ENCODE results near the gene ZNF584.

Gene ZNF584

GRCh38 chr19:58364146-58364545 lies 44.3 kb upstream of the ZNF584 start:
- no peaks in the 10 kb centered on the region for H3K4me1 ChIP-seq (ENCODE audit: control insufficient read depth, insufficient read depth, low read length)
- H3K9me3 ChIP-seq (ENCODE audit: control insufficient read depth, insufficient read depth, low read depth, low read length) = no peaks in the 10 kb centered on the region
- H3K36me3 ChIP-seq (ENCODE audit: control insufficient read depth in 2 of 2, insufficient read depth in 1 of 2, low read length in 2 of 2) = no peaks in the 10 kb centered on the region; a peak in 1 of 3 replicates
- ChIA-PET POLR2A (interaction anchor here (0.5 to 3.2 kb wide), 10 partner anchors 8 to 202 kb away, joined by 3 to 35 read pairs (median 8); partner anchors contain the start of genes CHMP2A, ZBTB45, ZNF584 and ZNF8), CTCF (interaction anchor here (0.6 kb wide), 2 partner anchors 37 to 45 kb away, joined by 4 to 5 read pairs; partner anchors contain the start of genes ZNF584 and ZSCAN22)
- no peak overlapping the region for H3K27ac ChIP-seq (ENCODE audit: extremely low read depth, low read depth, low read length)
- H3K4me3 ChIP-seq (ENCODE audit: low read depth, low read length) = no peak overlapping the region
- TF ChIP-seq ZBTB44 (tag by site-specific recombination; IDR thresholded peaks at IDR 0.05) = no peak
- TF ChIP-seq ZNF514 (tag by site-specific recombination; IDR thresholded peaks at IDR 0.05) = no peak
- no peak for TF ChIP-seq PRDM4 (tag by site-specific recombination; IDR thresholded peaks at IDR 0.05)

GRCh38 chr19:58366585-58367430 lies 41.6 kb upstream of the ZNF584 start:
- Histone ChIP-seq H3K36me3 (ENCODE audit: control insufficient read depth in 2 of 2, insufficient read depth in 1 of 2, low read length in 2 of 2) (no peaks in the 10 kb centered on the region), H3K4me3 (ENCODE audit: low read depth, low read length) (no peak overlapping the region), H3K4me1 (ENCODE audit: control insufficient read depth, insufficient read depth, low read length) (no peaks in the 10 kb centered on the region), H3K27ac (ENCODE audit: extremely low read depth, low read depth, low read length) (no peak overlapping the region), H3K9me3 (ENCODE audit: control insufficient read depth, insufficient read depth, low read depth, low read length) (no peaks in the 10 kb centered on the region)
- TF ChIP-seq ZNF398 (tag by site-specific recombination; IDR thresholded peaks at IDR 0.05) = no peak
- TF ChIP-seq ZBTB11 (tag by site-specific recombination; conservative IDR thresholded peaks at IDR 0.05; ENCODE audit: low read depth) = 0 out of 2 replicates have a peak, but pooled peaks have one; percentile 13
- POLR2A ChIA-PET = interaction anchor here (0.9 to 1.8 kb wide), 2 partner anchors 13 to 153 kb away, joined by 3 to 5 read pairs; partner anchors contain the start of gene ZBTB45
- CTCF ChIA-PET = interaction anchor here (0.6 kb wide), 1 partner anchor 190 kb away, joined by 3 read pairs; no protein-coding TSS in a partner anchor

- Histone ChIP-seq H3K27ac (ENCODE audit: extremely low read depth, low read depth, low read length) (no peak overlapping the region), H3K4me3 (ENCODE audit: low read depth, low read length) (no peak overlapping the region), H3K9me3 (ENCODE audit: control insufficient read depth, insufficient read depth, low read depth, low read length) (no peaks in the 10 kb centered on the region), H3K4me1 (ENCODE audit: control insufficient read depth, insufficient read depth, low read length) (no peaks in the 10 kb centered on the region), H3K36me3 (ENCODE audit: control insufficient read depth in 2 of 2, insufficient read depth in 1 of 2, low read length in 2 of 2) (no peaks in the 10 kb centered on the region)
- POLR2A ChIA-PET = interaction anchor here (0.9 kb wide), 1 partner anchor 12 kb away, joined by 3 read pairs; no protein-coding TSS in a partner anchor
- CTCF ChIA-PET = no interaction called here
- peak; percentile 98 for TF ChIP-seq ZNF837 (tag by site-specific recombination; IDR thresholded peaks at IDR 0.05)
- TF ChIP-seq ZNF157 (tag by site-specific recombination; IDR thresholded peaks at IDR 0.05) = no peak
Observed at GRCh38 chr19:58367698-58368454, 40.6 kb upstream of the ZNF584 start.
